H4 (cell line): ENCODE data around the gene GSTM3. TPM values are rescaled to one million over a fixed set of nuclear protein-coding genes. Genes with fewer than 3 reads are reported as not detected.
A peak's percentile ranks its signal among the peaks of the same experiment; 100 is the strongest.
"Not testable (repeated sequence)": the region's sequence is repeated elsewhere in the genome, so short reads cannot be mapped to it uniquely, and the experiment has no call there.

Source experiments
- DNase-seq: peaks from one replicate; pipeline ENCODE4 v3.0.0-alpha.2; 2015; ENCODE audit warnings: low spot score
- total RNA-seq: library from RNA; depleted of rRNA; stranded (reverse); fragments of >200 nt; shearing (Covaris generic); gene quantifications from 2 replicates; pipeline ENCODE4 v1.2.3, GENCODE V29; 2014

Gene GSTM3
- total RNA-seq, 1 experiment from 2014 or later = 228 TPM

DNA sequence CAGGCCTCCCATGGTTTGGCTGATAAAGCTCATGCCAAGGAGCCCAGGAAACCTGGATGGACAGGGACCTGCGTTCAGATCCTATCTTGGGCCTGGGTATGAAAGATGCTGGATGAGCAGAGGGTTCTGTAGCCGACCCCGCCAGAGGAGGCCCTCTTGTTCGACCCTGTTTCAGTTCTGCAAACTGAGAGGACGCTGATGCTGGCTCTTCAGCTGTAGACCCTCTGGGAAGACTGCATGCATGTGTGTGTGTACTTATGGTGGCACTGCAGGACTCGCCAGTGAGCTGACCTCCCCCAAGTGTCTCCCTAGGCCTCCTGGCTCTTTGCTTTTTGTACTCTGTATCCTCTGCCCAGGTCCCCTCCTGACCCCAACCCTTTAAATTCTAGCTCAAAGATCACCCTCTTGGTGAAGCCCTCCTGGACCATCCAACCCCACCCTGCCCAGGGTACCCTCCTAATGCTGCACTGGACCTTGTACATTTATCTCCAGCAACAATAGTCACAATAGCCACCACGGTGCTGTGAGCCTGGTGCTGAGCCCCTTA, 21.3 kb upstream of the GSTM3 start:
- DNase-seq = no peak

DNA sequence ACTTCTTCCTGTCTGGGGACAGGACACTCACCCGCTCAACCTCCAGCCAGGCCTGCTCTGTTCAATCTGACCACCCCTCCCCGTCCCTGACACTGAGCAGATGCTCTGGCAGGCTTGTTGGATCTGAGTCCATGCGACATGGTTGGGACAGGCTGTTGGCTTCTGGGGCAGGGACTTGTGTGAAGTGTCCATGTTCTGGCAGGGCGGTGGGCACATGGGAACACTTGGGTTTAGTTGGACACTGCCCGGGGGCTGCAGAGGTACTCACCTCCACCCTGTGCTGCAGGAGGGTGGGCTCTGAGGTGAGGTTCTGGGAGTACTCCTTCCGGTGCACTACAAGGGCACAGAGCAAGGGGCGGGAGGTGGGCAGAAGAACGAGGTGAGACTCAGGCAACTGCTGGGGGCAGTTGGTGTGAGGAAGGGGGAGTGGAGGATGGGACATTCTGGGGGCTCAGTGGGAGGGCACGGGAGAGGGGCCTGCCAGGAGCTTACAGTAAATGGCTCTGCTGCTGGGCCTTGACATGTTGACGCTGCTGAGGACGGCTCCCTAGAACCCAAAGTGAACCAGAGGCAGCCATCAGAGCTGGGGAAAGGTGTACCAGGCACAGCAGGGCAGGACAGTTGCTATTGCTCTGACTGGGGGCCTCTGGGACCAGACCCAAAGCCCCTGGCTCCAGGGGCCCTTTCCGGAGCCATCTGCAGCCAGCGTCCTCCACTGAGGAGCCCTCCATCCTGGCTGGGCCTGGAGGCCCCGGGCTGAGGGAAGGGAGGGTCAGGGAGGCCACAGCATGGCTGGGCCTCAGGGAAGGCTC, 20.6 kb upstream of the GSTM3 start:
- no peak for DNase-seq

DNA sequence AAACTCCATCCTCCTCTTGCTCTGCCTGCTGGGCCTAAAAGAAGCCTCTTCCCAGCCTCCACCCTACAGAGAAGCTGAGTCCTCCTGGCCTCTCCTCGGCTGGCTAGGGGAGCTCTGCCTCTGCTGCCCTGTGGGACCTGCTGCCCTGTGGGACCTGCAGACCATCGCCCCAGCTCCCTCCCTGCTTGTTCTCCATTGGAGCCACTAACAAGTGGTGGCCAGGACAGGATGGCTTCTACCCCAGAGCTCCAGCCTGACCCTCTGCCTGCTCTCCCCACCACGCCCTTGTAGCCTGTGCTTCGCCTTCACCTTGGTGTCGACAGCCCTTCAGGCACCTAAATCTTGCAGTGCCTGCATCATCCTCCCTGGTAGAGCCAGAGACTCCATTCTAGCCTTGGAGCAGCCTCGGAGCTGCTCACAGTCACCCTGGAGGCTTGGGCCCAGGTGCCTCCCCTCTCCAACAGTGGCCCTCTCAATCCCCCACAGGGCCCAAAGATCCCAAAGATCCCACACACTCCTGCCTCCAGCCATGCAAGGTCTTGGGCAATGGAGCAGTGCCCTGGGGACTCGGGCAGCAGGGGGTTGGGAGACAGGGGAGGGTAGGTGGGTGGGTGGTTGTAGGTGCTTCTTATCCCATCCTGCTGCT, 19.9 kb upstream of the GSTM3 start:
- no peak for DNase-seq

DNA sequence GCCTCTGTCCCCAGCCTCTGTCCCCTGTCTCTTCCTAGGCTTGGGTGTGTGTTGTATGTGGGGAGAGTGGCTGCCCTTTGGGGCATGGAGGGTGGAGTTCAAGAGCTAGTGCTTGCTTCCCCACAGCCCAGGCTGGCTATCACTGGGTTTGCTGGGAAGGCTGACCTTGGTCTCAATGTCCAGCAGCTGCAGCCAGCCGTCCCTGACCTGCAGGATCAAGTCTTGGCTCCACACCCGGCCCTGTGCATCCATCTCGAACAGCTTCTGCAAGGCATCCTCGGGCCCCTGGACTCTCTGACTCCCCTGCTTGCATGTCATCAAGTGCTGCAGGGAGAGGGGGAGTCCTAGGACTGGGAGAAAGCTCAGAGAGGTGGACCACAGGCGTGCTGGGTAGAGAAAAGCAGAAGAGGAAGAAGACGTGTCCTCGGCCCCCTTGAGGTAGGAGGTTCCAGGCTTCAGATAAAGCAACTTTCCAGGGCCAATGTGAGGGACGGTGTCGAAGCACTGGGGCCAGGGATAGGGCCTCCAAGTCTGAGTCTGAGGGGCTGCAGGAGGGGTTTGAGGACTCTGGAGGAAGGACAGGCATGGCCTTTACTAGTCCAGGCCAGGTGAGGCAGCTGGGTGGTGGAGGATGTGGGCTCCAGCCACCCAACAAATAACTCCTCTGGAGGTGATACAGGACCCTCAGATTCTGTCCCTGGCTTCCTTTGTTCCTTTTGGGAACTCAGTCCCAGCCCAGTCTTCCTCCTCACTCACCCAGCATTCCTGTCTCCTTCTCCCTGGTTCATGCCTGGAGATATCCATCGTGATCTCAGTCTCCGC, 18.9 kb upstream of the GSTM3 start:
- no peak for DNase-seq

DNA sequence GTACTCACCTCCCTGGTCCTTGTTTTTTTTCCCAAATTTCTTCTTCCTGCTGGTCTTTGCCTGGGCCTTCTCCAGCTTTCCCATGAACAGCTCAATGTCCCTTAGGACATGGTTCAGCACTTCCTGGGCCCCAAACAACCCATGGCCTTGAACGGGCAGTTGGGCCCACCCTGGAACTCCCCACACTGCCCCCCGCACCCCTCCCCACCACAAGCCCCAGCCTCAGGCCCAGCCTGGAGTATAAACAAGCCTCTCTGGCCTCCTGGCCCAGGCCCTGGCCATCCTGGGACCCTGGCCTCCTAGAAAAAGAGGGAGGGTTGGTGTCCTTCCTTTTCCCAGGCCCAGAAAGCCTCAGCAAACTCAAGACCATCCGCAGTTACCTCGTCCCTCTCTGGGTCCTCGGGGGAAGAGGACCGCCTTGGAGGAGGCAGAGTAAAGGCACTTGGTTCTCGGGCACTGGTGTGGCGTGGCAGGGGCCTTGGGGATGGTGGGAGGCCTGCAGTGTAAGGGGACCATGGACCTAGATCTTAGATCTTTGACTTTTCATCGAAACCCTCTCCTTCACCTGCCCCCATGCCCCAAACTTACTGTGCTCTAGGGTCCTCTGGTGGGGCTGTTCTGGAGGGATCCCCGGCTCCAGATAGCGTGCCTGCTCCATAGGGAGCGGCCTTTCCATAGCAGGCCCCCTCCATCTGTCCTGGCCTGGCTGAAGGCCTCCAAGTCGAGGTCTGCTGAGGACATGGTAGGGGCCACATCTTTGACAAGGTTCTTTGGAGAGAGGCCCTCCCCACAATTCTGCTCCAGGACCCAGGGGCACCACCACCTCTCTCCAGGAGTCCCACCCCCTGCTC, 17.3 kb upstream of the GSTM3 start:
- DNase-seq = no peak

DNA sequence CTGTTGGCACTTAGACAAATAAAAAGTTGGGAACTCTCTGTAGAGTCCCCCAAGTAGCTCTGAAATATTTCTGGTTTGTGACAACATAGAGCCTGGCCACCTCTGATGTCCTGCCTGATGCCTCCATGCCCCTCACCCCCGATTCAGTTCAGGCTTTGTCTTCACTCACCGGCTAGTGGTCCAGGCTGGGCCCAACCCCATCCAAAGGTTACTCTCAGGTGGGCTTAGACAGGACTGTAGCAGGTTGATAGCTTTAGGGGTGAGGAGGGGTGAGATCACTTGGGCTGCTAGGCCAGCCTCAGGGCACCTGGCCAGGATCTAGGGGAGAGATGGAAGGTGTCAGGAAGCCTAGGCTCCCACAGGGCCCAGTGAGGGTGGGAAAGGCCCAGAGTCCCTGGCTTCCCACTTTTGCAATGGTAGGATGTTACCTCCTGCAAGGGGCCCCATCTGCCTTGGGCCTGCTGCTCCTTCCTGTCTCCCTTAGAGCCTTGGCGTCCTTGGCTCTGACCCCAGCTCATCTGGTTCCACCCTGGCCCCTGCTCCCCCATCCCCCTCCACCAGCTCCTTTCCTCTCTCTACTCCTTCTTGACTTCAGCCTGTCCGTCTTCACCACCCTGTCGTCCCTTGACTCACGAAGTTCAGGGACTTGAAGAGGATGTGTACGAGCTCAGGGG, 16.1 kb upstream of the GSTM3 start:
- no peak for DNase-seq

DNA sequence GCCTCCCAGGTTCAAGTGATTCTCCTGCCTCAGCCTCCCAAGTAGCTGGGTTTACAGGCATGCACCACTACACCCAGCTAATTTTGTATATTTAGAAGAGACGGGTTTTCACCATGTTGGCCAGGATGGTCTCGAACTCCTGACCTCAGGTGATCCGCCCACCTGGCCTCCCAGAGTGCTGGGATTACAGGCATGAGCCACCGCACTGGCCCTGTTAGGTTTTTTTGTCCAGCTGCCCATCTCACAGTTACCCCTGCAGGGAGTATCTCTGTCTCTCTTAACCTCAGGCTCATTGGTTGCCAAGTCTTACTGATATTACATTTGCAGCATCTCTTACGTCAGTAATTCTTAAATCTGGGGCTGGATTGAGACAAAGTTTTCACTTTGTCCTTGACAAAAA, 15.5 kb upstream of the GSTM3 start:
- not testable (repeated sequence) for DNase-seq

DNA sequence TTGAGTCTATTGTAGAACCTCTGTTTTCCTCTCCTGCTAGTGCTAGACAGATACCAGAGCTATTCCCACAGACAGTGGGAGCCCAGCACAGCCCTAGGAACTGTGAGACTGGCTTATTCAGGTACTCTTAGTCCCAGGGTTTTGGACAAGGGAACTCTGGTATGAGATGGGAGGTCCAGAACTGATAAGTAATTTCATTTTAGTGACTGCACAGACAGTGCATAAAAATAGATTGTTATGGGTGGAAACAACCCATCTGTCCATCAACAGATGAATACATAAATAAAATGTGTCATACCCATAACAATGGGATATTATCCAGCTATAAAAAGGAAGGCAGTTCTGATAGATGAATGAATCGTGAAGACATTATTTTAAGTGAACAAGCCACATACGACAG, 13.9 kb upstream of the GSTM3 start:
- DNase-seq = no peak

DNA sequence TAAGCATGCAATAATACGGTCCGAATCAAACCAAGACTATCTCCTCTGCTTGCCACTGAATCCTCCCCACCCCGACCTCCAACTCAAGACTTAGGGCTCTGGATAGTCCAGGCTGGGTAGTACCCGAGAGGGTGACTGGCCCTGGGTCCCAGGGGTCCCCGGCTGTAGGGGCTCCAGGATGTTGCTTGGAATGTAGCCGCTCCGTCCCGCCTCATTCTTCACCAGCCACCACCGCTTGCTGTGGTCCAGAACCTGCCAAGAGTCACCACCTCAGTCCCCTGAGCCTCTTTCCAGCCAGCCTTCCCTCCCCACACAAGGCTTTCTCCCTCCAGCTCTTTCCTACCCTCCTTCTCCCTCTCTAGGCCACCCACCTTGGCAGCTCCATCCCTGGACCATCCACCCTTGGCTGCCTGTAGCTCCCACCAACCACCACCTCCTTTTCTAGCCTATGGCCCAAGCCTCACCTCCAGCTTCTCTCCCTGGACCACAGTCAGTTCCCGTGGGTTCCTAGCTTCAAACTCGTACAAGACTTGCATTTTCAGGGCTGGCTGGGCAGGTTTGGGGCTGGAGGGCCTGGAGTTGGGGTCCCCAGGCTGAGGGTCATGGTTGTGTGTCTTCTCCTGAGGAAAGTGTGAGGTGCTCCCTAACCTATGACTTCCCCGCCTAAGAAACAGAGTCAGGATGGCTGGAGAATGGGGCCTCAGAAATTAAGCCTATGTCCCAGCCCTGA, 10.9 kb upstream of the GSTM3 start:
- no peak for DNase-seq

DNA sequence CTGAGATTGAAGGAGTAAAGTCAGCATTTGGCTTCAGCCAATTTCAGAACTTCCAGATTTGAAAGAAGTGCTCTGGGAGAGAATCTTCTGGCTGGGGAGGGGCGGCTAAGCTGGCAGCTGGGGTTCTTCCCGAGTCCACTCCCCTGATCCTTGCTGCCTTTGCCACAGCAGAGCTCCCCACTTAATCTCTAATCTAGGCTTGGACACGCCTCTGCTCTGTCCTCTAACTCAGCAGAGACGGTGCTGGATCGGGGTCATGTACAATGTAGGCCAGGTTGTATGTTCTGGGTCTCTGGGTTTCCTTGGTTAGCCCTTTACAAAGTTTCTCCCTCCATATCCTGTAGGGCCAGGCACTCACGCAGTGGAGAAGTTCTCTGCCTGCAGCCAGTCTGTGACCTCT, 10.1 kb upstream of the GSTM3 start:
- no peak for DNase-seq

DNA sequence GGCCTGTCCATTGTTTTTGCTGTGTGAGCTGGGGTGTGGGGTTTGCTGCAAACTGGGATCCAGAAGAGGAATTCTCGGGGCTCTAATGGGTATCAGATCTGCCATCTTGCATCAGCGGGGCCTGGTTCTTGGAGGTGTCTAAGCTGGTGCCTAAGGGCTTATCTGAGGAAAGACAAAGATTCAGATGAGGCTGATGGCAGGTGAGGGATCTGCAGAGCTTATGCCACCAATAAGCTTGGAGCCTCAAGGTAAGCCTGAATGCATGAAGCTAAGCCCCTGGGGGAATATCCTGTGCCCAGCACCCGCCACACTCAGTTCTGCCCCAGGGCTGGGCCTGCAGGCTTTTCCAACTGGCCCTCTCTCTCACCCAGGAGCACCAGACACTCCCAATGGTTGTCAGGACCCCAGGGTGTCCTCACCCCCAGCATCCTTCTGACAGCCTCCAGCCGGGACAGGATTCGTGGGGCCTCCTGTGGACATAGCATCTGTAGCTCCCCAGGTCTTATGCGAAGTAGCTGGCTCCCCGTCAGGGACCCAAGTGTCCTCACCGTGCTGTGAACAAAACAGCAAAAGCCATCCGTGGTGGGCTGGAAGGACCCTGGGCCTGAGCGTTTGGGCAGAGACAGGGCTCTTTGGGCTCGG, 9.5 kb upstream of the GSTM3 start:
- no peak for DNase-seq

DNA sequence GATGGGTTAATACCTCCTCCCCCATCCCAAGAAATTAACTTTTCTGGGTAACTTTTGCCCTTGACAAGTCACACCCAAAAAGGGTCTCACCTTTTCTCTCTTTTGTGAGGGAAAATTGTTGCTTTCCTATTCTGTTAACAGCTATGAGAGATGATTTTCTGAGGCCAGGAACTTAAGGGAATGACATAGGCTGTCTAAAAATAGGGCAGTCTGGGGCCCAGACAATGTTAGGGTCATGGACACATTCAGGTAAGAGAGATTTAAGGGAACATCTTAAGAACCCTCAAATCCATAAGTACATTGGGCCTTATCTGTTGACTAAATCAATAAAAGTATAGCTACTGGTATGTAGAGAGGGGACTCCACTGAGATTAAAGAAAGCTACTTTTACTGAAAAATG, 8.4 kb upstream of the GSTM3 start:
- no peak for DNase-seq

DNA sequence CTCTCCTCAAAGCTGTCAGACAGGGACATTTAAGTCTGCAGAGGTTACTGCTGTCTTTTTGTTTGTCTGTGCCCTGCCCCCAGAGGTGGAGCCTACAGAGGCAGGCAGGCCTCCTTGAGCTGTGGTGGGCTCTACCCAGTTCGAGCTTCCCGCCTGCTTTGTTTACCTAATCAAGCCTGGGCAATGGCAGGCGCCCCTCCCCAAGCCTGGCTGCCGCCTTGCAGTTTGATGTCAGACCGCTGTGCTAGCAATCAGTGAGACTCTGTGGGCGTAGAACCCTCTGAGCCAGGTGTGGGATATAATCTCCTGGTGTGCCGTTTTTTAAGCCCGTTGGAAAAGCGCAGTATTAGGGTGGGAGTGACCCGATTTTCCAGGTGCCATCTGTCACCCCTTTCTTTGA, 7.5 kb upstream of the GSTM3 start:
- not testable (repeated sequence) for DNase-seq

DNA sequence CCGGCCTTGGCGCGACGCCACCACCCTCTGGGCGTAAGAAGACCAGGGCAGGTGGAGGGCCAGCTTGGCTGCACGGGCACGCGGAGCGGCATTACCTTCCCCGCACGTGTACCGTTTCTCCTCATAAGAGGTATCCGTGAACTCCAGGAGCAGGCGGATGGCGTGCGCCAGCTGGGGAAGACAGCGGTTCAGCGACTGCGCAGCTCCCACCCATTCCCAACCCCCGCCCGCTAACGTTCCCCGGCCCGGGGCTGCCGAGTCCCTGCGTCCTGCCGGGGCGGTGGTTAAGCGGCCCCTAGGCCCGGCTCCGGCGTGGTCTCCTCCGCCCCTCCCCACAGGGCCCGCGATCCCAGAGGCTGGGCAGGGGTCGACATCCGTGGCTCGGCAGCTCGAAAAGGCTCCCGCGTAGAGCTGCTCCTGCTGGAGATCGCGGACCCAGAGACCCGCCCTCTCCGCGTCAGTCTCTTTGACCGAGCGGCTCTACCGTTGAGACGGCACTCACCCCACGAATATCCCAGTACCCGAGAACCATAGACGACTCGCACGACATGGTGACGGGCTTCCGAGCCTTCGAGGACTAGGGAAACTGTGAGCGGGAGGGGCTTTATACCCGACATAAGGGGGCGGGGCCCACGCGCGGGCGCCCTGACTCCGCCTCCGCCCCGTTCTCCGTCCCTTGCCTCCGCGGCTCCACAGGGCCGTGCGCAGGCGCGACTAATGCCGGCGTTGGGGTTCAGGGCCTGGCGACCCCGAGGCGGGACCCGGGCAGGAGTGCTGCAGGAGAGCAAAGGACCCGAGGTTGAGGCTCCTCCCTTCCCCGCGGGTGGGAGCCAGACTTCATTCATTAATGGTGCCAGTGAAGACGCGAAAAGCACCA, 862 bp downstream of the GSTM3 start:
- DNase-seq = peak; percentile 56

DNA sequence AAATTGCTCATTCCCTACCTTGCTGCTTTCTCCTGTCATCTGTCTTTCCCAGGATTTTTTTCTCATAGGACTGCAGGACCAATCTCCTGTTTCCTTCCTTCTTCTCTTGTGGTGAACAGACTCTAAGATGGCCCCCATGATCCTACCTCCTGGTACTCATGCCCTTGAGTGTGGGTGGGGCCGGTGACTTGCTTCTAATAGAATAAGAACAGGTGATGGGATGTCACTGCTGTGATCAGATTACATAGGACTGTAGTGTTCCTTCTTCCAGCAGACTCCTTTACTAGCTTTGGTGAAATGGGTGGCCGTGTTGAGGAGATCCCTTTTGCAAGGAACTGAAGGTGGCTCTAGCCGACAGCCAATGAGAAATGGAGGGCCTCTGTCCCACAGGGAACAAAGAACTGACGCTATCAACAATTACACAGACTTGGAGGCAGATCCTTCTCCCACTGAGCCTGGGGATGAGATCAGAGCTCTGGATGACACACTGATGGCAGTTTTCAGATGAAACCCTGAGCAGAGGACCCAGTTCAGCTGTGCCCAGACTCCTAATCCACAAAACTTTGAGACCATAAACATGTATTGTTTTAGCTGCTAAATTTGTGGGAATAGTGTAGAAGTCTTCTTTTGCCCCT, 7.5 kb downstream of the GSTM3 start:
- no peak for DNase-seq

DNA sequence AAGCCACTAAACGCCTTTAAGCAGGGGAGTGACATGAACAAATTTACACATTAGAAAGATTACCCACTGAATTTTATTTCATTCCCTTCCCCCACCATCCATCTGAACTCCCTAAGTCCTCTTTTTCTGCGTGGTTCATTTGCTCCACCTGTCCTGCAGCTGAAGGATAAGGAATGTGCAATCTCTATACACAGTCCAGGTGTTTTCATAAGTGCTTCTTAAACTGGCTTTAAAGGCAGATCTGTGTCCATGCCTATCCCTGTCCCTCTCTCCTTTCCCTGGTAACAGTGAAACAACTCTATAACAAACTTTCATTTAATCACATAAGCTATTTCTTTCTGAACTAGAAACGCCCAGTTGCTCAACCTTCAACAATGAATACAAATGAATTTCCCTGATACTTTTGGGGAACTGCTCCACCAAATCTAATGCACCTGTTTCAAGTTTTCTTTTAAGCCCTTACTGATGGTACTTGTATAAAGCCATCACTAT, 8.4 kb downstream of the GSTM3 start:
- no peak for DNase-seq

DNA sequence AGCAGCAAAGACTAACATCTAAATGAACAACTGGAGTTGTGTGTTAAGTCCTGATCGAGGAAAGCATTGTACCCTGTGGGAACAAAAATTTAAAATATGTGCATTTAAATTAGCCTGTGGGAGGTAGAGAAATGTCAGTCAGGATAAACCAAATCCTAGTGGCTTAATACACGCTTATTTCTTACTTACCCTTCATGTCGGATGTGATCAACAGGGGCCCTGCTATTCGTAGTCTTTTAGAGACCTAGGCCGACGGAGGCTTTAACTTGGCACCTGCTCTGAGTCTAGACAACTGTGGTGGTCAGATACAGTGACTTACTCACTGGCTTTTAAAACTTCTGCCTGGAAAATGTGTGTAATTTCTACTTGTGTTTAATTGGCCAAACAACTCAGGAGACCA, 10.2 kb downstream of the GSTM3 start:
- no peak for DNase-seq

DNA sequence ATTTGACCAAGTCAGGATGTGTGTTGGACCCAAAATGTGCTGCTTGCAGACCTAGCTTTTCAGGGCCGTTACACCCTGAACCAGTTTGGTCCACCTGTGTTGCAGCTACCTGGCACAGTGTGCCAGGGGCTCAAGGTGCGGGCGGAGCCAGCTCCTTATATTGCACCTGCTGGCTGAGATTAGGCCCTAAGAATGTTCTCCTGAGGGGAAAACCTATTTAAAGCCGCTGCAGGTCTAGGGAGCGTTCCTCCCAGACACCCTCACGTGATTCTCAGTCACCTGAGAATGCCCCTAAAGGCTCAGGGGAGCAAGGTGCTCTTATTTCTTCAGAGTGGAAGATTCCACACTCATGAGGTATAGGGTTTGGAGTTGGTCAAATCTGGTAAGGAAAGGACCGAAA, 12.0 kb downstream of the GSTM3 start:
- no peak for DNase-seq
